Smooth muscle cell (in vitro differentiated cells): ENCODE results near the gene CEP112. TPM values are rescaled to one million over a fixed set of nuclear protein-coding genes. Genes with fewer than 3 reads are reported as not detected.

ENCODE experiments used
- DNase-seq: peaks from one replicate; lab custom pipeline; 2025; ENCODE audit not compliant: unreplicated experiment; lab: John Stamatoyannopoulos, UW
- H2AFZ ChIP-seq: fragments of 200-600 bp; sonication (generic); 2 replicates; pipeline ENCODE4 v1.6.0; 2016; ENCODE audit warnings: antibody characterized with exemption, low read depth, mild to moderate bottlenecking
- H3F3A ChIP-seq: fragments of 200-600 bp; sonication (generic); 2 replicates; pipeline ENCODE4 v1.6.0; 2017; ENCODE audit warnings: antibody characterized with exemption, low read depth
- H3K27ac ChIP-seq: fragments of 200-600 bp; sonication (generic); 2 replicates; pipeline ENCODE4 v1.5.1; 2016; ENCODE audit warnings: low read depth, mild to moderate bottlenecking
- H3K27me3 ChIP-seq: fragments of 200-600 bp; sonication (generic); 2 replicates; pipeline ENCODE4 v1.6.1; 2016; ENCODE audit warnings: low read depth, mild to moderate bottlenecking
- H3K36me3 ChIP-seq: fragments of 200-600 bp; sonication (generic); 2 replicates; pipeline ENCODE4 v1.5.1; 2016; ENCODE audit warnings: low read depth
- H3K4me1 ChIP-seq: fragments of 200-600 bp; sonication (generic); 2 replicates; pipeline ENCODE4 v1.5.1; 2016; ENCODE audit warnings: low read depth
- H3K4me2 ChIP-seq: fragments of 200-600 bp; sonication (generic); 2 replicates; pipeline ENCODE4 v1.6.0; 2016; ENCODE audit warnings: mild to moderate bottlenecking
- H3K4me3 ChIP-seq: fragments of 200-600 bp; sonication (generic); 2 replicates; pipeline ENCODE4 v1.5.1; 2016; ENCODE audit warnings: mild to moderate bottlenecking
- H3K79me2 ChIP-seq: fragments of 200-600 bp; sonication (generic); 2 replicates; pipeline ENCODE4 v1.6.0; 2016; ENCODE audit warnings: low read depth, mild to moderate bottlenecking
- H3K9ac ChIP-seq: fragments of 200-600 bp; sonication (generic); 2 replicates; pipeline ENCODE4 v1.6.0; 2016; ENCODE audit warnings: low read depth
- H3K9me3 ChIP-seq: fragments of 200-600 bp; sonication (generic); replicated peaks from 2 replicates; pipeline ENCODE4 v1.5.1; 2016; ENCODE audit warnings: low read depth
- H4K20me1 ChIP-seq: fragments of 200-600 bp; sonication (generic); 2 replicates; pipeline ENCODE4 v1.6.0; 2016; ENCODE audit warnings: low read depth
- CTCF ChIP-seq: fragments of 200-600 bp; sonication (generic); IDR thresholded peaks from 2 replicates; pipeline ENCODE4 v1.5.1; 2017; ENCODE audit warnings: borderline replicate concordance, mild to moderate bottlenecking, antibody characterized with exemption; ENCODE audit not compliant: insufficient read depth, poor library complexity, severe bottlenecking
- WGBS: methylation state at CpG from one replicate; pipeline ENCODE4 v1.1.7; 2016; ENCODE audit warnings: low lambda C conversion rate; 5-methylcytosine and 5-hydroxymethylcytosine counted together
- polyA plus RNA-seq: library from polyadenylated mRNA; unstranded; fragments of >200 nt; fragmentation: Nextera tagmentation; extraction: Ambion mirVana; gene quantifications from 2 replicates; pipeline ENCODE4 v1.2.1, GENCODE V29; 2016
- total RNA-seq: library from RNA; depleted of rRNA; stranded (reverse); fragments of >200 nt; gene quantifications from 2 replicates; pipeline ENCODE4 v1.2.3, GENCODE V29; 2014

Gene CEP112
- total and polyA plus RNA-seq, 2 experiments from 2014 or later = 8.3 to 9.9 TPM

- Histone ChIP-seq H4K20me1 (no peaks in the 10 kb centered on the region), H3K9ac (no peak overlapping the region), H3K27ac (no peak overlapping the region), H2AFZ (no peak overlapping the region), H3K79me2 (no peaks in the 10 kb centered on the region), H3K4me1 (no peaks in the 10 kb centered on the region), H3K36me3 (no peaks in the 10 kb centered on the region), H3K9me3 (no peaks in the 10 kb centered on the region), H3K4me2 (no peak overlapping the region), H3F3A (peaks cover 4% of the 10 kb centered on the region), H3K27me3 (no peaks in the 10 kb centered on the region), H3K4me3 (no peak overlapping the region)
- TF ChIP-seq CTCF = no peak
- 84% methylated on average over 4 of the region's 4 CpGs for WGBS
- no peak for DNase-seq
Measured at GRCh38 chr17:65790241-65790640, 401.7 kb downstream of the CEP112 start.

- Histone ChIP-seq H2AFZ (no peak overlapping the region), H3K4me1 (no peaks in the 10 kb centered on the region), H3K36me3 (no peaks in the 10 kb centered on the region), H3K27me3 (no peaks in the 10 kb centered on the region), H3K79me2 (no peaks in the 10 kb centered on the region), H3K9ac (no peak overlapping the region), H3K4me2 (no peak overlapping the region), H3F3A (peaks cover 8% of the 10 kb centered on the region), H4K20me1 (no peaks in the 10 kb centered on the region), H3K27ac (no peak overlapping the region), H3K4me3 (no peak overlapping the region), H3K9me3 (no peaks in the 10 kb centered on the region)
- no peak for TF ChIP-seq CTCF
- WGBS = 94% methylated on average over 1 of the region's 1 CpG
- no peak for DNase-seq
Measured at GRCh38 chr17:65787503-65787902, 404.4 kb downstream of the CEP112 start.

GRCh38 chr17:65786479-65786878 lies 405.5 kb downstream of the CEP112 start:
- no peak for DNase-seq
- Histone ChIP-seq H3K36me3 (no peaks in the 10 kb centered on the region), H3K27me3 (no peaks in the 10 kb centered on the region), H3K9ac (no peak overlapping the region), H3F3A (peaks cover 8% of the 10 kb centered on the region), H4K20me1 (no peaks in the 10 kb centered on the region), H3K9me3 (no peaks in the 10 kb centered on the region), H3K27ac (no peak overlapping the region), H3K4me3 (no peak overlapping the region), H3K4me2 (no peak overlapping the region), H2AFZ (no peak overlapping the region), H3K4me1 (no peaks in the 10 kb centered on the region), H3K79me2 (no peaks in the 10 kb centered on the region)
- 83% methylated on average over 5 of the region's 5 CpGs for WGBS
- TF ChIP-seq CTCF = no peak

GRCh38 chr17:65785109-65785508 lies 406.8 kb downstream of the CEP112 start:
- no peaks in the 10 kb centered on the region for H3K4me1 ChIP-seq
- H3F3A ChIP-seq = peaks cover 8% of the 10 kb centered on the region
- H4K20me1 ChIP-seq = no peaks in the 10 kb centered on the region
- no peaks in the 10 kb centered on the region for H3K27me3 ChIP-seq
- 0% methylated on average over 1 of the region's 1 CpG for WGBS
- TF ChIP-seq CTCF = no peak
- no peak for DNase-seq
- H3K9ac ChIP-seq = no peak overlapping the region
- no peaks in the 10 kb centered on the region for H3K79me2 ChIP-seq
- H2AFZ ChIP-seq = no peak overlapping the region
- no peaks in the 10 kb centered on the region for H3K9me3 ChIP-seq
- H3K27ac ChIP-seq = peak overlapping the region; percentile 70
- no peaks in the 10 kb centered on the region for H3K36me3 ChIP-seq
- no peak overlapping the region for H3K4me3 ChIP-seq
- peak overlapping the region; percentile 33 for H3K4me2 ChIP-seq
